SK-N-MC (cell line): ENCODE results near the gene SLC30A2.

ENCODE experiments used
- EZH2 ChIP-seq: fragments of 200-600 bp; sonication (generic); IDR thresholded peaks from one replicate; pipeline ENCODE4 v1.6.1; 2017; ENCODE audit warnings: antibody characterized with exemption
- POLR2AphosphoS5 ChIP-seq: IDR thresholded peaks from 2 replicates; pipeline ENCODE4 v1.6.1; 2012; ENCODE audit warnings: mild to moderate bottlenecking, low read depth, low read length, borderline replicate concordance

DNA sequence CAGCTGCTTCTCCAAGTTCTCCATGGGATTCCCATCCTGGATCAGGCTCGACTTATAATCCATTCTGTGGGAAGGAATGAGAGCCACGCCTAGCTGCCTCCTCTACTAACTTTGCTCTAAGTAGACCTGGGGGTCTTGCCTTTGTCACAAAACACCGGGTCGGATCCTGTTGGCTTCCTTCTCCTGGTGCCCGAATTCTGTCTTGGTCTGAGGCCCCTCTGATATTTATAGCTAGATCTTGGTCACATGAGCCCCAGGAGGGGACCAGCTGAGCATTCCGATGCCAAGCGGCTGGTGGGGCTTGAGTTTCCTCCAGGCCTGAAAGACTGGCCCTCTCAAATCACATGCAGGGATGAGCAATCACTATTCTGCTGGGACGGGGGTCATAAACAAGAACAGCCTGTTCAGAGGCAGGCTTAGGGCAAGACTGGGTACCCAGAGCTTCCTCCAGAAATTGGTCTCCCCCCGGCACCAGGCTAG is 21.6 kb upstream of the SLC30A2 start, which contains the start of gene TRIM63:
- TF ChIP-seq POLR2AphosphoS5 (no peak), EZH2 (no peak)
